HepG2 (cell line): ENCODE measurements around the gene GLTPD2. TPM values are rescaled to one million over a fixed set of nuclear protein-coding genes. Genes with fewer than 3 reads are reported as not detected.

Experiments used
- CBFB ChIP-seq: sonication (generic); formaldehyde crosslinking; IDR thresholded peaks from 2 replicates; pipeline ENCODE4 v1.4.0; 2020; ENCODE audit warnings: missing genetic modification reagents
- FLYWCH1 ChIP-seq: sonication (generic); formaldehyde crosslinking; IDR thresholded peaks from 2 replicates; pipeline ENCODE4 v1.8.1; 2023; ENCODE audit warnings: mild to moderate bottlenecking, missing genetic modification reagents
- GMEB2 ChIP-seq: IDR thresholded peaks from 2 replicates; pipeline ENCODE4 v1.6.1; 2016; ENCODE audit warnings: missing biosample characterization, missing genetic modification reagents, low read depth
- HOXA7 ChIP-seq: sonication (generic); formaldehyde crosslinking; IDR thresholded peaks from 2 replicates; pipeline ENCODE4 v1.8.1; 2022; ENCODE audit warnings: mild to moderate bottlenecking, missing genetic modification reagents, moderate library complexity
- MAFG ChIP-seq: sonication (generic); formaldehyde crosslinking; IDR thresholded peaks from 2 replicates; pipeline ENCODE4 v1.5.1; 2020; ENCODE audit warnings: mild to moderate bottlenecking, missing genetic modification reagents
- MIXL1 ChIP-seq: IDR thresholded peaks from 2 replicates; pipeline ENCODE4 v1.6.1; 2016
- NFAT5 ChIP-seq: sonication (generic); formaldehyde crosslinking; IDR thresholded peaks from 2 replicates; pipeline ENCODE4 v1.4.0; 2020; ENCODE audit warnings: missing genetic modification reagents
- PAWR ChIP-seq: sonication (generic); formaldehyde crosslinking; IDR thresholded peaks from 2 replicates; pipeline ENCODE4 v1.4.0; 2020; ENCODE audit warnings: missing genetic modification reagents, mild to moderate bottlenecking, borderline replicate concordance
- PAXIP1 ChIP-seq: sonication (generic); formaldehyde crosslinking; conservative IDR thresholded peaks from 2 replicates; pipeline ENCODE4 v1.4.0; 2020; ENCODE audit warnings: mild to moderate bottlenecking, missing genetic modification reagents, moderate library complexity
- TBX3 ChIP-seq: fragments of 450-650 bp; IDR thresholded peaks from 2 replicates; pipeline ENCODE4 v1.6.1; 2017; ENCODE audit warnings: antibody characterized with exemption, mild to moderate bottlenecking, inconsistent platforms, borderline replicate concordance
- ZBTB14 ChIP-seq: sonication (generic); formaldehyde crosslinking; IDR thresholded peaks from 2 replicates; pipeline ENCODE4 v1.4.0; 2020; ENCODE audit warnings: missing genetic modification reagents
- ZBTB8A ChIP-seq: sonication (generic); formaldehyde crosslinking; IDR thresholded peaks from 2 replicates; pipeline ENCODE4 v1.4.0; 2020; ENCODE audit warnings: mild to moderate bottlenecking, low read depth, missing genetic modification reagents, borderline replicate concordance
- ZMAT3 ChIP-seq: sonication (generic); formaldehyde crosslinking; conservative IDR thresholded peaks from 2 replicates; pipeline ENCODE4 v1.7.0; 2021; ENCODE audit warnings: missing genetic modification reagents
- ZNF207 ChIP-seq: fragments of 450-650 bp; IDR thresholded peaks from 2 replicates; pipeline ENCODE4 v1.6.1; 2016; ENCODE audit warnings: antibody characterized with exemption, borderline replicate concordance
- ZNF354B ChIP-seq: sonication (generic); formaldehyde crosslinking; IDR thresholded peaks from 2 replicates; pipeline ENCODE4 v1.8.0; 2022; ENCODE audit warnings: mild to moderate bottlenecking, missing genetic modification reagents
- ZNF615 ChIP-seq: sonication (generic); formaldehyde crosslinking; IDR thresholded peaks from 2 replicates; pipeline ENCODE4 v1.5.0; 2020; ENCODE audit warnings: mild to moderate bottlenecking, missing genetic modification reagents, borderline replicate concordance
- ZNF704 ChIP-seq: sonication (generic); formaldehyde crosslinking; IDR thresholded peaks from 2 replicates; pipeline ENCODE4 v1.8.1; 2023; ENCODE audit warnings: mild to moderate bottlenecking, inconsistent platforms, moderate library complexity, missing genetic modification reagents, borderline replicate concordance
- ZNF772 ChIP-seq: sonication (generic); formaldehyde crosslinking; IDR thresholded peaks from 2 replicates; pipeline ENCODE4 v1.5.0; 2020; ENCODE audit warnings: mild to moderate bottlenecking, missing genetic modification reagents
- polyA plus RNA-seq, 8 experiments: library from polyadenylated mRNA; depleted of rRNA in 3 of 8; stranded (reverse) in 7 of 8; unstranded in 1 of 8; fragments of >200 nt; fragmentation: Illumina TruSeq in 4 of 8; extraction: Trizol in 4 of 8; gene quantifications; 2 replicates each; pipeline versions ENCODE4 v1.2.1 to v1.2.3, GENCODE V29; 2011 to 2016; ENCODE audit warnings: low read depth in 4 of 8, missing spikeins in 1 of 8, mixed read lengths in 1 of 8; ENCODE audit not compliant: insufficient read depth in 1 of 8
- total RNA-seq, 5 experiments: library from RNA; depleted of rRNA; stranded (reverse); fragments of >200 nt; fragmentation: Illumina TruSeq; extraction: Trizol; gene quantifications; 2 replicates each; pipeline ENCODE4 v1.2.3, GENCODE V29; 2016; ENCODE audit warnings: low read depth in 1 of 5

GLTPD2 gene
- total and polyA plus RNA-seq, 2 of the 13 experiments (the other 11 are each of a cell fraction or from before 2014, with no cell fraction given) = 7.5 to 12.9 TPM

GRCh38 chr17:4759776-4760236, 29.0 kb upstream of the GLTPD2 start (continued):
- no peak for TF ChIP-seq NFAT5 (CRISPR knock-in tag)
- no peak for TF ChIP-seq FLYWCH1 (CRISPR knock-in tag)
- TF ChIP-seq ZNF772 (CRISPR knock-in tag) = peak; percentile 66; the same call in 1 of the 2 replicates
- TF ChIP-seq ZMAT3 (CRISPR knock-in tag) = no peak; the same call in 1 of the 2 replicates
- TF ChIP-seq ZNF207 = no peak
- TF ChIP-seq ZBTB8A (CRISPR knock-in tag) = no peak
- TF ChIP-seq GMEB2 (CRISPR knock-in tag) = no peak
- peak; percentile 95 for TF ChIP-seq MIXL1 (CRISPR knock-in tag)
- TF ChIP-seq CBFB (CRISPR knock-in tag) = 0 out of 2 replicates have a peak, but pooled peaks have one; percentile 59
- TF ChIP-seq ZNF354B = no peak
- TF ChIP-seq ZNF704 (CRISPR knock-in tag) = no peak
- TF ChIP-seq PAWR (CRISPR knock-in tag) = no peak
- peak; percentile 91 for TF ChIP-seq TBX3
- TF ChIP-seq MAFG (CRISPR knock-in tag) = no peak
- no peak for TF ChIP-seq HOXA7 (CRISPR knock-in tag)
- peak; percentile 64; the same call in 1 of the 2 replicates for TF ChIP-seq ZNF615 (CRISPR knock-in tag)
- peak; percentile 99 for TF ChIP-seq PAXIP1
- TF ChIP-seq ZBTB14 (CRISPR knock-in tag) = no peak
